Measurements from ENCODE around the gene USP2.
"Not testable (repeated sequence)": the region's sequence is repeated elsewhere in the genome, so short reads cannot be mapped to it uniquely, and the experiment has no call there.

The USP2 gene

DNA sequence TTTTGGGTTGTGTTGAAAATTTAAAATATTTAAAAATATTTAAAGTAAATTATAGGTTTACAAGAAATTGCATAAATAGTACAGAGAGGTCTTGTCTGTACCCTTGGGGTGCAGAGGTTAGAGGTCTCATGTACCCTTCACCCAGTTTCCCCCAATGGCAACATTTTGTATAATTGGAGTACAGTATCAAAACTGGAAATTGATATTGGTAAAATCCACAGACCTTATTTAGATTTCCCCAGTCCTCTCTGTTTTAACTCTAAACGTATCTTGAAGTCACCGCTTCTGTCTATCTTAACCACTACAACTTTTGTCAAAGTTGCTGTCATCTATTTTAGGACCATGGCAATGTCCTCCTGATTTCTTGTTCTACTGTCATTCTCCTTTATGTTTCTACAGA is 30.6 kb upstream of the USP2 start:
- DNase-seq = no peak

GRCh38 chr11:119410501-119410900 is 29.0 kb upstream of the USP2 start:
- DNase-seq = no peak

DNA sequence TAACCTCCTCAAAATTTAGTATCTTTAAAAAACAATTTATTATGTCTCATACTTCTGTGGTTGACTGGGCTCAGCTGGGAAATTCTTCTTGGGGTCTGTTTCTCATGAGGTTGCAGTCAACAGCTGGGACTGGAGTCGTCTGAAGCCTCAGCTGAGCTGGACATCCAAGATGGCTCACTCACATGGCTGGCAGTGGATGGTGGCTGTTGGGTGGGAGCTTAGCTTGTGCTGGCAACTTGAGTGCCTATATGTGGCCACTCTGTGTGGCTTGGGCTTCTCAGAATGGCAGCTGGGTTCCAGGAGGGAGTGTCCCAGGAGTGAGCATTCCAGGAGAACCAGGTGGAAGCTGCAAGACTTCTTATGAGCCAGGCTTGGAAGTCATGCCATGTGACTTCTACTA is 28.2 kb upstream of the USP2 start:
- no peak for DNase-seq

DNA sequence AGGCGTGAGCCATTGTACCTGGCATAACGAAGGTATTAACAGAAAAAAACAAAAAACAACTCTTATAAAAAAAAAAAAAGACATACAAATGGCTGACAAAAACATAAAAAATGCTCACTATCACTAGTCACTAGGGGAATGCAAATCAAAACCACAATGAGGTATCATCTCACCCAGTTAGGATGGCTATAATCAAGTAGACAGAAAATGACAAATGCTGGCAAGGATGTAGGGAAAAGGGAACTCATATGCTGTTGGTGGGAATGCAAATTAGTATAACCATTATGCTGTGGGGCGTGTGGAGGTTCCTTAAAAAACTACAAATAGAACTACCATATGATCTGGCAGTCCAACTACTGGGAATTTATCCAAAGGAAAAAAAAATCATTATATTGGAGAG is 24.5 kb upstream of the USP2 start:
- DNase-seq = peak; percentile 13

GRCh38 chr11:119405448-119405847 is 24.0 kb upstream of the USP2 start:
- not testable (repeated sequence) for DNase-seq

DNA sequence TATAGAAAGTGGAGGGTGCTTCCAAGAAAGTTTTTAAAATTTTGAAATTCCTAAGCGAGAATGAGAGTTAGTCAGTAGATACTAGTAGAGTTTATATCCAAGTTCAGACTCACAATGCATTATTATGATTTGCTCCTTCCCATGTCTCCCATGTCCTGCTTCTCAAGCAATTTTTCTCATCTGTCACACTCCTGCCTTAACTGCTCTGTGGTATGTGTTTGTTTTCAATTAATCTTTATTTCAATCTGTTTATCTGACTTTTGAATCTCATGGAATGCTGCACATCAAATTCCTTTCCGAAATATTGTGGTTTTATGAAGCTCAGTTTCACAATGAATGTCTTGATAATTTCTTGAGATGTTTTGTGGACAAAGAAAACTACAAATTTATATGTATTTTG is 23.4 kb upstream of the USP2 start:
- DNase-seq = no peak

- DNase-seq = no peak
Measured at GRCh38 chr11:119403021-119403420, 21.5 kb upstream of the USP2 start.

DNA sequence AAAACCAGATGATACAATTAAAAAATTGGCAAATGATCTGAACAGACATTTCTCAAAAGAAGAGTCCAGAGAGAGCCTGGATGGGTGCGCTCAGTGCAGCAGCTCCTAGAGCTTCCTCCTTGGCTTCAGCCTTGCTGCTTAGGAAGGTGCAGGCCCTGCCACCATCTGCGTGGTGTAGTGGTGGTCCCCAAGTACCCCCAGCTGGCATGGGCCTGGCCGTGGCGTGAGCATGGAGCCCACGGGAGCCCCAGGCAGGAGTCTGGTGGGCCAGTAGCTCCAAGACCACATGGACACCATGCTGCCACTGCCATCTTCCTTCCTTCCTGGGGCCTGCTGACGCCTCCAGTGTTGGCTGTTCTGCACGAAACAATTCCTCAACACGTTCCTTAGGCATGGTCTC is 21.0 kb upstream of the USP2 start:
- no peak for DNase-seq

DNA sequence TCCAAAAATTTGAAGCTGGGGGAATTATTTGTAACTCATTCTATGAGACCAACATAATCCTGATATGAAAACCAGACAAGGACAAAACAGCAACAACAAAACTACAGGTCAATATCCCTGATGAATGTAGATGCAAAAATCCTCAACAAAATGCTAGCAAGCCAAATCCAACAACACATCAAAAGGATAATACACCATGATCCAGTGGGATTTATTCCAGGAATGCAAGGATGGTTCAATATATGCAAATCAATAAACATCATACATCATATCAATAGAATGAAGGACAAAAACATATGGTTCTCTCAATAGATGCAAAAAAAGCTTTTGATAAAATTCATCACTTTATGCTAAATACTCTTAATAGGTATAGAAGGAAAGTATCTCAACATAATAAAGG is 19.4 kb upstream of the USP2 start:
- DNase-seq = no peak

- DNase-seq = no peak
Measured at GRCh38 chr11:119397740-119398139, 16.2 kb upstream of the USP2 start.

DNA sequence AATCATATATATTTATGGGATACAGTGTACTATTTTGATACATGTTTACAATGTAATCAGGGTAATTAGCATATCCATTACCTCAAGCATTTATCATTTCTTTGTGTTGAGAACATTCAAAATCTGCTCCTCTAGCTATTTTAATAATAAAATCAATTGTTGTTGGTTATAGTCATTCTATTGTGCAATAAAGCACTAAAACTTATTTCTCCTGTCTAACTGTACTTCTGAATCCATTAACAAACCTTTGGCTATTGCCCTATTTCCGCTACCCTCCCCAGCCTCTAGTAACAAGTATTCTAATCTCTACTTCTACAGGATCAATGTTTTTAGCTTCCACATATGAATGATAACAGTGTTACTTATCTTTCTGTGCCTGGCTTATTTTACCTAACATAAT is 15.3 kb upstream of the USP2 start:
- no peak for DNase-seq

DNA sequence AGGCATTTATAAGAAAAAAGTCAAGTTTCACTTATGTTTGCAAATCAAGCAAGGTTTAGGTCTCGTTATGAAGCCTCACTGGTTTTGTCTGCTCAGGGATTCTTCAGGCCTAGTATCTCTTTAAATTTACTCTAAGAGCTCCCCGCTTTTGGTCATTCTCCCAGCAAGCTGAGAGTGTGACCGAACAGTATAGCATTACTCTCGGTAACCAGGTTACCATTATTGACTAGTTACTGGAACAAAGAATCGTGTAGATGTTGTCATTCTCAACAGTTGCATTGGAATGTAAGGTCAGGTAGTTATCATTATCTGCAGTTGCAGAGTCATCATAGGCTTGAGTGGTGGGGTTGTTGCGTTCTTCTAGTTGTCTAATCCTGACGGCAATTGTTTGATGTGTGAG is 9.8 kb upstream of the USP2 start:
- DNase-seq = no peak

DNA sequence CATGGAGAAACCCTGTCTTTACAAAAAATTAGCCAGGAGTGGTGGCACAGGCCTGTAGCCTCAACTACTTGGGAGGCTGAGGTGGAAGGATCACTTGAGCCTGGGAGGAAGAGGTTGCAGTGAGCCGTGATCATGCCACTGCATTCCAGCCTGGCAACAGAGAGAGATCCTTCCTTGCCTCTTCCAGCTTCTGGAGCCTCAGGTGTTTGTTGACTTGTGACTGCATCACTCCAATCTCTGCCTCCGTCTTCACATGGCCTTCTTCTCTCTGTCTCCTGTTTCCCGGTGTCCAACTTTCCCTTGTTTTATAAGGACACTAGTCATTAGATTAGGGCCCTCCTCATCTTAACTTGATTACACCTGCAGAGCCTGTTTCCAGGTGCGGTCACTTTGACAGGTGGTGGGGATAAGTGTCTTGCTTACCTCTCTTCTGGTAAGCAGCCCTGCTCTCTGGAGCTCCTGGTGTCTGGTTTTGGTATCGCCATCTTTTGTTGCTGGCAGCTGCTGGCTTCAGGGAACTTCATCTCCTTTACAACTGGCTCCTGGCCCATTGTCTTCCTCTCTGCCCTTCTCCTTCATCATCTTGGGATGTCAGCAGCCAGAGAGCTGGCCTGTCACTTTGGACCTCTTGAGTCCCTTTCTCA is 8.2 kb upstream of the USP2 start:
- DNase-seq = no peak

DNA sequence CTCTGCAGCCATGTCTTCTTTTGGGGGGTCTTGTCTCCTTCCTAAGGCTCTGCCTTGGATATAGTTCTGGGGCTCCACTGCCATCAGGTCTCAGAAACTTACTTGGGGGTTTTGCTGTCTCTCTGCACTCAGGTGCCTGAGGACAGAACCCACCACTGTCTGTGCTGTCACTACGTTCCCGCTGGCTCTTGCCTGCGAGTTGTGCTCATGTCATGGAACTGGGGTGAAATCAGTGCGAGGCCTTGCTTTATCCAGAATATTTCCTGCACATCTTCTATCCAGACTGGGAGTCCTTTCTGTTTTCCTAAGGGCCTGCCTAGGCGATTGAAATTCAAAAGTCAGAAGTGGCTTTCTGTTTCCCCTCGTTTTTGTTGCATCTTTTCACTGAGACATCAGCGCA is 6.6 kb upstream of the USP2 start:
- DNase-seq = no peak

- DNase-seq = no peak
Measured at GRCh38 chr11:119384332-119384731, 2.8 kb upstream of the USP2 start.

GRCh38 chr11:119382513-119382912 is 1.0 kb upstream of the USP2 start:
- DNase-seq = not testable (repeated sequence)

- DNase-seq = no peak
Measured at GRCh38 chr11:119382101-119382500, 611 bp upstream of the USP2 start.

DNA sequence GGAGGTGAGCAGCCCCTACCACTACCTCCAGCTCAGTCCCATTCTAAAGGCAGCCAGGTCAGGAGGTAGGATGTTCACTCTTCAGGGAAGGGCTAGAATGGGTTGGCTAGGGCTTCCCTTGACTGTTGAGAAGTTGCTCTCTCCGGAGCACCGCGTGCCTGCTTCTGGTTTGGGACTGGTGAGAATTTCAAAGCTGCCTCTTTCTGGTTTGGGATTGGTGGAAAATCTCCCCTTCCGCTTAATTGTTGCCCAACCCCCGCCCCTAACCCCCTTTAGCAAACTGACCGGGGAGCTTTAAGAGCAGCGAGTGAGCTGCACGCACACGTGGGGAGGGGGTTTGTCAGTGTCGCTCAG is 686 bp downstream of the USP2 start:
- no peak for DNase-seq

DNA sequence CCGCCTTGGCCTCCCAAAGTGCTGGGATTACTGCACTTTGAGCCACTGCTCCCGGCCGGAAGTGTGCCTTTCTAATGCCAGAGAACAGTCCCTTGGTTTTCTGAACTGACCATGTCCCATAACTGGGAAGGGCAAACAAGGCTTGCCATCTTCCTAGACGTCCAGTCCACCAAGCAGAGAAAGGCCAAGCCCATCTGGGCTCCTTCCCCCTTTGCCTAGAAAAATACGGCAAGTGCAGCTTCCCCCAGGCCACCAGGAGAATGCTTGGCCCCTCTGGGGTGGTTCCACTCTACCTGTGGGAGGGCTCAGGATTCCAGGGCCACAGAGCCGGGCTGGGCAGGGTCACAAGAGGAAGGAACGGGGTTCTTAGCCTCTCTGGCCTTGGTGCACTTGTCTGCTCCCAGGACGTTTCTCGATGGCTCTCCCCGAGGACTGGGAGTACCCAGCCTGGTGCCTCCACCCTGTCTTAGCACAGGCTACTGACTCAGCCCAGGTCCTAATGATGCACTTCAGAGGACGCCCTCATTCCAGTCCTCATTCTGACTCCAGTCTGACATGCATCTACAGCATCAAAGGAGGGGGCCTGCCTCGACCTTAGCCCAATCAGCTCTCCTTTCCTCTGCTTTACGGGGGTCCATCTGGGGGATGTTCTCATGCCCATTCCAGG is 1.2 kb downstream of the USP2 start:
- no peak for DNase-seq

DNA sequence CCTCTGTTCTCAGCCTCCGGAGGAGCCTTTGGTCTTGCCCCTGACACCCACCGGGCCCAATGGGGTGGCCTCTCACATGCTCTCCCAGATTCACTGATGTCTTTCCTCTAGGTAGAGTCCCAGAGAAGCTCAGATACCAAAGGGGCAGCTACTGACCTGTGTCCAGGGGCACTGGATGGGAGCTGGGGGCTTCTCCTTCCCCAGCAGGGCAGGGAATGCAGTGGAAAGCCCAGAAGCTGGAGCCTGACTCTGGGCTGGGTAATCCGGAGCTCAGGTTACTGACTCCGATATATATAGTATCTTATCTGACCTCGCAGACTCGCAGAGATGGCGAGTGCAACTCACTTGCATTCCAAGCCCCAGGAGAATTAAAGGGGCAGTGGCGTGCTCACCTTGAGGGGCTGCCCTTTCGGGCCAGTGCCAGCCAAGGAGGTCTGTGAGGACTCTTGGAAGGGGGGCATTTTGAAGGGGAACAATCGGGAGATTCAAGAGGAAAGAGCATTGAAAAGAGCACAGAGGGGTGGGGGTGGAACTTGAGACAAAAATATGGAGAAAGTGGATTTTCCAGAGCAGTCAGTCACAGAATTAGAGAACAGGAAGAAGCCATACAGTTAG is 2.5 kb downstream of the USP2 start:
- no peak for DNase-seq

DNA sequence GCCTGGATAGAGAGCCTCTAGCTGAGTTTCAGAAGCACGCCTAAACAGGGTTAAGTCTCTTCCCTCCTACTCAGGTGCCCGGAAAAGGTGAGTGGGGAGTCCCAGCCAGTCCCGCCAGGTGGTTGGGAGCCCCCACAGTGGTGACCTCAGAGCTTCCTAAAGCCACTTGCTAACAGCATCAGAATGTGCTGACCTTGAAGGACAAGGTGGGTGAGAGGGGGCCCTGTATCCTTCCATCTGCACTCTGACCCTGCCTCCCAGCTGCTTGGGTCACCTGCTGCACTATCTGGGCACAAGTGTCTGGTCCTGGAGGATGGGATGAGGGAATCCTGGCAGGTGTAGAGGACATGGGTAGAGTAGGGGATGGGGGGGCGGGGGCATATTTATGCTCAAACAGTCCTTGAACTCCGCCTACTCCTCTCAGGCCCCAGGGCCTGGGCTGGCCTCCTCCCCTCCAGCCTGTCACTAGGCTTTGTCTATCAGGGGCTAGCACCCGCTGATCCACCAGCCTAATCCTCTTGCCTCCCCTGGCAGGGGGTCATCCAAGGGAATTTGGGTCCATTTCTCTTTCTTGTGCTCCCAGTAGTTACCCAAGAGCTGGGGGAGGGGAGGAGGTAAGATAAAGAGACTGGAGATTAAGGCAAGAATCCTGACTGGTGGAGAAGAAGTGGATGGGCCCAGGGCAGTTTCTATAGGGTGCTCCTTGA is 3.4 kb downstream of the USP2 start:
- DNase-seq = no peak

- DNase-seq = no peak
Measured at GRCh38 chr11:119377112-119377901, 4.2 kb downstream of the USP2 start.

GRCh38 chr11:119376197-119376847 is 5.2 kb downstream of the USP2 start:
- DNase-seq = no peak

All from inflammatory macrophage treated with lipopolysaccharide for 4 hours (primary cell).